ENCODE results near the gene KCTD4.

KCTD4 gene

DNA sequence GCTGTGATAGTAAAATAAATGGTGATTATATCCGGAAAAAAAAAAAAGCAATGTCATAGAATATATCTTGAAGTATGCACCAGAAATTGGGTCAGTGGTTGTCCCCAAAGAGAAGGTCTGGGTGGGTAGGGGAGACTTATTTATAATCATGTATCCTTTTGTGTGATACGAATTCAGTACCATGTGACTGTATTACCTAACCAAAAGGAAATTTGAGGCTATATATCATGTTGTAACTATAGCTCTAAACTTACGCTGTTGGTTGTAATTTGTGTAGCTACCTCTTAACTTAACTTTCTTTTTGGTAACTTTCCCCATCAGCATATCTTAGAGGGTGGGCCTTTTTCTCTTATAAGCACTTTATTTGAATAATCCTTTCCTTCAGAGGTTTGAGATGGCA is 25.2 kb upstream of the KCTD4 start:
- in situ Hi-C loops (cut with MboI; ENCODE audit: low sequenced_read_pairs, unreplicated experiment), result no loop called here
- no peak for DNase-seq (ENCODE audit: low spot score)
- TF ChIP-seq, protein P1, sequence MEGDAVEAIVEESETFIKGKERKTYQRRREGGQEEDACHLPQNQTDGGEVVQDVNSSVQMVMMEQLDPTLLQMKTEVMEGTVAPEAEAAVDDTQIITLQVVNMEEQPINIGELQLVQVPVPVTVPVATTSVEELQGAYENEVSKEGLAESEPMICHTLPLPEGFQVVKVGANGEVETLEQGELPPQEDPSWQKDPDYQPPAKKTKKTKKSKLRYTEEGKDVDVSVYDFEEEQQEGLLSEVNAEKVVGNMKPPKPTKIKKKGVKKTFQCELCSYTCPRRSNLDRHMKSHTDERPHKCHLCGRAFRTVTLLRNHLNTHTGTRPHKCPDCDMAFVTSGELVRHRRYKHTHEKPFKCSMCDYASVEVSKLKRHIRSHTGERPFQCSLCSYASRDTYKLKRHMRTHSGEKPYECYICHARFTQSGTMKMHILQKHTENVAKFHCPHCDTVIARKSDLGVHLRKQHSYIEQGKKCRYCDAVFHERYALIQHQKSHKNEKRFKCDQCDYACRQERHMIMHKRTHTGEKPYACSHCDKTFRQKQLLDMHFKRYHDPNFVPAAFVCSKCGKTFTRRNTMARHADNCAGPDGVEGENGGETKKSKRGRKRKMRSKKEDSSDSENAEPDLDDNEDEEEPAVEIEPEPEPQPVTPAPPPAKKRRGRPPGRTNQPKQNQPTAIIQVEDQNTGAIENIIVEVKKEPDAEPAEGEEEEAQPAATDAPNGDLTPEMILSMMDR (IDR thresholded peaks at IDR 0.05; ENCODE audit: borderline replicate concordance, control extremely low read depth, extremely low read depth, insufficient read depth, missing control alignments), result no peak

DNA sequence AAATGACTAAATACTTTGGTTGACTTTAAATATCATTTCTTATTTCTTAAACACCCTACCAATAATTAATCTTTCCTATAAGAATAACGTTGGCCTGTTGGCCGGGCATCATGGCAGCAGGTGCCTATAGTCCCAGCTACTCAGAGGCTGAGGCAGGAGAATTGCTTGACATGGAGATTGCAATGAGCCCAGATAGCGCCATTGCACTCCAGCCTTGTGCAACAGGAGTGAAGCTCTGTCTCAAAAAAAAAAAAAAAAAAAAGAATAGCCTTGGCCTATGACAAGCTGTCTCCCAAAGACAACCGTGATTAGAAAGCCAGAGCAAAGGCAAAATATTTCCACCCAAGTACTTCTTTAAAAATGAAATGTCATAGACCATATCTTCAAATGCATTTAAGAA is 24.5 kb upstream of the KCTD4 start:
- TF ChIP-seq, protein P1 (IDR thresholded peaks at IDR 0.05; ENCODE audit: borderline replicate concordance, control extremely low read depth, extremely low read depth, insufficient read depth, missing control alignments), result no peak
- no peak for DNase-seq (ENCODE audit: low spot score)
- in situ Hi-C loops (cut with MboI; ENCODE audit: low sequenced_read_pairs, unreplicated experiment), result no loop called here

DNA sequence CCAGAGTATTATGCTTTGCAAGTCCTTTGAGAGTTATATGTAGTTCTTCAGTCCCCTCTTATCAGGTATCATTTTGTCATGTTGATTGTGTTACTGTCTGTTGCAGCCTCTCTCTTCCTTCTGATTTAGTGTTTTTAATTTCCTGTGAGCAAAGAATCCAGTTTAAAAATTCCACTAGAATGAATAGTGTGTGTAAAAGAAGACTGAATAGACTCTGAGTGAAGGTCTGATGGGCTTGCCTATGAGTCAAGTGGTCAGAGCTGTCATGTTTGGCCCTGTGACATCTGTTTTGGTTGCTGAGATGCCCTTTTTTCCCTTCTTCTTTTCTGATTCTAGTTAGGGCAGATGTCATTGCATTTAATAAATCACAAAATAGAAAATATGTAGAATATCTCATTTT is 23.3 kb upstream of the KCTD4 start:
- DNase-seq (ENCODE audit: low spot score), result no peak
- TF ChIP-seq, protein P1 (IDR thresholded peaks at IDR 0.05; ENCODE audit: borderline replicate concordance, control extremely low read depth, extremely low read depth, insufficient read depth, missing control alignments), result no peak
- in situ Hi-C loops (cut with MboI; ENCODE audit: low sequenced_read_pairs, unreplicated experiment), result no loop called here

DNA sequence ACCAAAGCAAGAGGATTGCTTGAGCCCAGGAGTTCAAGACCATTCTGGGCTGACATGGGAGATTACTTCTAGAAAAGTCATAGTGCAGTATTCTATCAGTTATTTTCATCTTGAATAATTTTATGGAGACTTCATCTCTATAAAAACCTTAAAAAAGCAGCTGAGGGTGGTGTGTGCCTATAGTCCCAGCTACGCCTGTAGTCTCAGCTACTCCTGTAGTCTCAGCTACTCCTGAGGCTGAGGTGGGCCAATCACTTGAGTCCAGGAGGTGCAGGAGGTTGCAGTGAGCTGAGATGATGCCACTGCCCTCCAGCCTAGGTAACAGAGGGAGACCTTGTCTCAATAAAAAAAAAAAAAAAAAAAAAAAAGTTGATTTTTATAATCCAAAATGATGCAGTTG is 22.1 kb upstream of the KCTD4 start:
- DNase-seq (ENCODE audit: low spot score), result no peak
- in situ Hi-C loops (cut with MboI; ENCODE audit: low sequenced_read_pairs, unreplicated experiment), result no loop called here
- TF ChIP-seq, protein P1 (IDR thresholded peaks at IDR 0.05; ENCODE audit: borderline replicate concordance, control extremely low read depth, extremely low read depth, insufficient read depth, missing control alignments), result no peak

DNA sequence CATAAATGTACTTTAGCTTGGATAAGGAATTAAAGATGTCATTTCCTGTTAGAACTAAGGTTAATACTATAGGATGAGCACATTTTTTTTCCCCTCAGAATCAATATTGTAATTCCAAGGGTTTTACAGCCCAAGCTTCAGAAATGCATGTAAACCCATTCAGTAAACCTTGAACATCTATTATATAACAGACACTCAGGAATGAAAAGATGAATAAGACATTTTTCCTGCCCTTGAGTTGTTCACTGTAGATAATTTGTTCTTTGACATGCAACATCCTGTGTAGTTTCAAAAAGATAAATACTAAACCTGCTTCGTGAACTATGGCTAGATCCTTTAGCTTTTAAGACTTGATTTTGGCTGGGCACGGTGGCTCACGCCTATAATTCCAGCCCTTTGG is 21.7 kb upstream of the KCTD4 start:
- DNase-seq (ENCODE audit: low spot score), result no peak
- TF ChIP-seq, protein P1 (IDR thresholded peaks at IDR 0.05; ENCODE audit: borderline replicate concordance, control extremely low read depth, extremely low read depth, insufficient read depth, missing control alignments), result no peak
- in situ Hi-C loops (cut with MboI; ENCODE audit: low sequenced_read_pairs, unreplicated experiment), result no loop called here

DNA sequence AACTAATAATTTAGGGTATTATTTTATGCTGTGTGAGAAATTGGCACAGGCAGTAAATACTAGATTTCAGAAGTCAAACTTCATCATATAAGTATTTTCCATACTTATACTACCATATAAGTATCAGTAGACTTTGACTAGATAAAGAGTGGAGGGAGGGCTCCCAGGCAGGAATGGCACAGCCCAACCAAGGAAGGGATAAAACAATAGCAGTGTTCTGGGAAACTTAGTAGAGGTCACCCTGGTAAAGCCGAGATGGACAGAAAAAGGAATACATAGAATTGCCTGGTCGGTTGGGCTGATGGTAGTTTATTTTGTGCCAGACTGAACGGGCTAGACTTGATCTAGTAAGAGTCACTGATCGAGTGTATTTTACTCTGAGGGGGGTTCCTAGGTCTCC is 19.6 kb upstream of the KCTD4 start:
- DNase-seq (ENCODE audit: low spot score), result no peak
- in situ Hi-C loops (cut with MboI; ENCODE audit: low sequenced_read_pairs, unreplicated experiment), result no loop called here
- TF ChIP-seq, protein P1 (IDR thresholded peaks at IDR 0.05; ENCODE audit: borderline replicate concordance, control extremely low read depth, extremely low read depth, insufficient read depth, missing control alignments), result no peak

DNA sequence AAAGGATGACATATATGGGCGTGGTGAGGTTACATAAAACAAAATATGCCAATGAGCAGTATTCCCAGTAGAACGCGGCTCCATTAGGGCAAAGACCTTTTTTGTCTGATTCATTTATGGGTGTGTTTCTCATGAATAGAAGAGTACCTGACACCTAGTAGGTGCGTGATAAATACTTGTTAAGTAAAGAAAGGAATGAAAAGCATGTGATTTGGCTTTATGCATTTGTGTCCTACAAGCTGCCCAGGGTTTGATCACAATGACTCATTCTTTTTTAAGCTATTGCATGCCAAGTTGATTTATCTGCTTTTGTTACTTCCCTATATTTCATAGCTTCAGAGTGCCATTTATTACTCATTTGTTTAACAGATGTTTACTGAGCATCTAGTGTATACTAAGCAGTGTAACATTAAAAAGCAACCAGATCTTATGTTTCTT is 19.1 kb upstream of the KCTD4 start:
- in situ Hi-C loops (cut with MboI; ENCODE audit: low sequenced_read_pairs, unreplicated experiment), result no loop called here
- no peak for DNase-seq (ENCODE audit: low spot score)
- TF ChIP-seq, protein P1 (IDR thresholded peaks at IDR 0.05; ENCODE audit: borderline replicate concordance, control extremely low read depth, extremely low read depth, insufficient read depth, missing control alignments), result no peak

Measured in GM13976 (cell line).